AG08395 (cell line): Measurements from ENCODE around the gene NAP1L1.
A peak's percentile ranks its signal among the peaks of the same experiment; 100 is the strongest.

ENCODE experiments used
- DNase-seq: peaks from one replicate; pipeline ENCODE4 v3.0.0; 2012; ENCODE audit warnings: mixed read lengths, low spot score

The NAP1L1 gene

DNA sequence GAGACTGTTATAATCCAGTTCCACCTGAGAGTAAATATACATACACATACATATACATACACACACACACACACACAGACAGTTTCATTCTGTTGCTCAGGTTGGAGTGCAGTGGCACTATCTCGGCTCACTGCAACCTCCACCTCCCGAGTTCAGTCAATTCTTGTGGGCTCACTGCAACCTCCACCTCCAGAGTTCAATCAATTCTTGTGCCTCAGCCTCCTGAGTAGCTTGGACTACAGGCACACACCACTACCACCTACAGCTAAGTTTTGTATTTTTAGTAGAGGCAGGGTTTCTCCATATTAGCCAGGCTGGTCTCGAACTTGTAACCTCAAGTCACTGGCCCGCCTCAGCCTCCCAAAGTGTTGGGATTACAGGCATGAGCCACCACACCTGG lies 44.0 kb downstream of the NAP1L1 start:
- no peak for DNase-seq

DNA sequence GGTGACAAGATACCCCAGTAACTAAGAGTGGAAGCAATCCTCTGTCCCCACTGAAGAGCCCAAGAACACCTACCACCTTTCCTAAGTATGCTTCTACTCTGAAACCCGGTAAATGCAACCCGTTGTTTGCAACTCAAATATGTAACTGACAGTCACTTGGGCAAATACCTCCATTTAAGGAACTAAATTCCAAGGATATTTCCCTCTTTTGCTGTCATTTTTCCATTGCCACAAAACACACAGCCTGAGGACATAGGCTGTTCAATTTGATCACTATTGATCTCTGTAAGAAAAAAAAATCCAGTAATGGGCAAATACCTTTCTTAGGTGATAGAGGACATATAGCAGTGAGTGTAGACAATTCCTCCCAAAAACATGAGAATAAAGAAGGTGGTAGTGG lies 46.3 kb downstream of the NAP1L1 start:
- DNase-seq, result no peak

DNA sequence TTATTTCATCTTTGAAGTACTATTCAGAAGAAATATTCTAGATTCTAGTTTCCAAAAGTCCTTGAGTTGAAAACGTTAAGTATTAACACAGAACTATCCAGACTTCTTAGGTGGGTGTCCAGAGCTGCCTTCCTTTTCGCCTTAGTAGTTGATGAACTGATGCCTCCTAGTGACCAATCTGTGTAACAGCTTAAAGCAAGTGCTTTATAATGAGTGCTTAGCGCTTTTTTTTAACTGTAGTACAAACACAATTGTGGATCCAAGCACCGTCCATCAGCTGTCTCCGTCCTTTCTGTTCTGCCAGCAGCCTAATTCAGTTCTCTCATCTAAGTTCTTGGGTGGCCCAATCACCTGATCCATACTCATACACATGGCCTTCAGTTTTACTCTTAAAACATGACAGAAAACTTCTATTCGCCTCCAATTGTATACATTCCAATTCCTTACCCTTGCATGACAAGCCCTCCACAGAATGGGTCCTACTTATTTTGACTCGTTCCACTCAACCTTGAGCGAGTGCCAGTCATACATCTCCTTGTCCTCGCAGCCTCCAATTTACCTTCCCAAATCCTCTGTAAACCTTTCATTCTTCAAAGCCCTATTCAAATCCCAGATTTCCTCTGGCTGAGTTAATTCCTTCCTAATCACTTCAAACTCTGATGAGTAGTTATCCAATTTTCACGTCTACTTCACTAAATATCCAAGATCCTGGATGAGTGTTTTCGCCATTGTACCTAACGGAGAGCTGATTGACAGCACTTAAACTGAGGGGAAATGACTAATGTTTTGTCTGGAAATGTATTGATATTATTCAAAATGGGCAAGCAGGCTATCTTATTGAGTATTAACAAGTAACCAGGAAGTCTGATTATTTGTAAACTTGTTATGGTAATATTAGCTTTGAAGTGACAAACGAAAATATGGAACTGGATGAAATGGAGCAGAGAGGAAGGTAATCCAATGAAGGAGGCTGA lies 47.1 kb downstream of the NAP1L1 start:
- peak; percentile 65 for DNase-seq

DNA sequence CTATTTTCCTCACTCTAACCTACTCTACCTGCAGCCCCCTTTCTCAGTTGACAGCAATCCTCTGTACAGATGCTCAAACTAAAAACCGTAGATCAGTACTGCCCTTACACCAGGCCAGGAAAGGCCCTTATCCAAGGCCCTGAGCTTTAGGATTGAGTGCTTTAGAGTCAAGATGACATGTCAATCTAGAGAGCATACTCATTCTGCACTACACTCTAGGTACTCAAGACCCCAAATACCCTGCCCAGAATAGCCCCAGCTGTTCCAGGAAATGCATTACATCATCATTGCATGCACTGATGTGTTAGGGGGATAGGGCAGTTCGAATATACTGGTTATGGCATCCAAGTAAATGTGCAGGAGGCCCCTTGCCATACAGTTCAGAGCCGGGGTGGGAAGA lies 49.4 kb downstream of the NAP1L1 start:
- DNase-seq, result no peak

DNA sequence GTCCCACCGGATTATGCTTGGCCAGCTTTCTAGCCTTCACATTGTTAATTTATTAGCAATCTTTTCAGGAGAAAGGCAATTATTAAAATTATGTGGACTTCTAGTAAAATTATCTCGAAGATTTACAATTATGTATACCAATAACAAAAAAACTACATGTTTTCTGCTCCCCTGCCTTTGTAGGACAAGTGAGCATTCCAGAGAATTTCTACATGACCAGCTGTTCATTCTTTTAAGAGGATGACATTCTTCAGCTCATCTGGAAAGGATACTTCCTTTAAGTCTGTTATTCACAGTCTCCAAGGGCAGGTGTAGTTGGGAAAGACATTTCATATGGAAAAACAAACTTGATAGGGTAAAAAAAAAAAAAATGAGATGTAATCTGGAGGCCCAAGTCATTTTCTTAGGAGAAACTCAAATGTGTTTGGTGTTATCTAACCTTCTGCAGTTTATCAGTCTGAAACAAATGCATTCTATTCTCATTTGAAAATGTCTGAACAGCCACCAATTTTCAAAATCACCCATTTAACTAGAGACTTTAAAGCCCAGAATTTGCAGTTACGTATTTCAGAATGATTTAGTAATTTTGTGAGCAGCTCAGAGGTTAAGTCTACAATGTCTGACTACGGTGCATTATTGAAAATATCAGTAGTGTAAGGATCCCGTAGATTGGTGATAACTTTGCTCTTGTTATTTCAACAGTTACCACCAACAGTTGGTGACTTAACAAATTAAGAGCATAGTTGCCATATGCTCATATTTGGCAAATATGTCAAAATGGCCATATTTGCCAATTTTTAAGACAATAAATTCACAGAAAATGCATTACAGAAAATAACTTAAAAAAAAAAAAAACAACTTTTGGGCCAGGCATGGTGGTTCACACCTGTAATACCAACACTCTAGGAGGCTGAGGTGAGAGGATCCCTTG lies 51.1 kb downstream of the NAP1L1 start:
- peak; percentile 33 for DNase-seq

DNA sequence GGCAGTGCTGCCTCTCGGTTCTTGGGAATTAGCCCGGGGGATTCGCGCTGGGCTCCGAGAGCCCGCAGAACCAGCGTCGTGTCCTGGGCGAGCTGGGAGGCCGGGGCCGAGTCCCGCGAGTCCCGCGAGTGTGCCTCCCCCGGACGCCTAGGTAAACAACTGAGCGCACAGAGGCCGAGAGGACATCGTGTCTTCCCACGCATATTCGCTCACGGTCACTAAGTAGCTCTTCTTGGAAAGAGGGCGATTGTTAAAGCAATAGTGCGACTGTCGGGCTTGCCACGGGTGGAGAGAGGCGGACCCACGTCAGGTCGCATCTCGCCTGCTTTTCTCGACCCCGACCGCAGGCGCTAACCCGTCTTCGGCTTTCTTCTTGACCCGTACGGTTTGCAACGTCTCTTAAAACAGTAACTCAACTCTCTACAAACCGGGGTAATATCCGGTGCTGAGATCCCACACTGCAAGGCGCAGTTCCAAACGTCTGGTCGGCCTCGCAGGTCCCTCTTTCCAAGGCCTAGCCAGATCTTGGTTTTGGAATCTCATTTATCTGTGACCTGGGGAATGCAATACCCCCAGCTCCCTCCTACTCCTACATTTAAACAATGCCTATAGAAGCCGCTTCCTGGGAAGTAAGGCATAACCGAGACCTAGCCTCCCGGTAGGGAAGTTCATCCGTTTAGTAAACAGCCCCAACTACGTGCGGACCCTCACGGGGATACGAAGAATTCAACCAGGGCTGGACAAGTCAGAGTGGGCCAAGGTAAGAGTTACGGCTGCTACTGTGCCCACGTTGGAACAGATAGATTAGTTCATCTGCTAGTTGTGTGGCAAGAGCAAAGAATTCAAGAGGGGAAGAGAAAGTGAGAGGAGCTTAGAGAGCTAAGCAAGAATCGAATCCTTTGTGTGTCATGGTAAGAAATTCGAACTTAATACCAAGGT lies 52.2 kb downstream of the NAP1L1 start:
- peak; percentile 44 for DNase-seq

DNA sequence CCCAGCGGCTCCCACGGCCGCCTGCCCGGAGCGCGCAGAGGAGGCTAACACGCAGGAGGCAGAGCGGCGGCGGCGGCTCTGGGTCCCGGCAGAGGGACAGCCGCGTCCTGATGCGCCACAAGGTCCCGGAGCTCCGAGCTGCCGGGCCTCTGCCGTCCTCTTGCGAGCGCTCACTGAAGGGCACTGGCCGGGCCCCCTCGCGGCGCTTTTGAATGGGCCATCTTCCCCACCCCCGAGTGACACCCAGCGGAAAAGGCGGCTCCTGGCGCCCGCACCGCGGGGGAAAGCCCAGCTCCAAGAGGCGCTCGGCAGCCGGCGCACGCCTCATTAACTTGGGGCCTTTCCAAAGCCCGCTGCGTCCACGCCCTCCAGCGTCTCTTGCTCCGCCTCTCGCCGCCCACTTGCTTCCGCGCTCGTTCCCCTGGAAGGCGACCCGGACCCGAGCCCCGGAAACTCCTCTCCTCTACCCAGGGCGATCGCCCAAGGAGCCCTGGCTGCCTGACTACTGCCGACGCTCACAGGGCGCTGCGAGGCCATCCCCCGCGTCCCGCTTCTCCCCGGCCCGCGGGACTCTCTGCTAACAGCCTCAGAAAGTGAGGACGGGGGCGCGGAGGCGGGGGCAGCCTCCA lies 53.0 kb downstream of the NAP1L1 start, which contains the start of gene PHLDA1:
Gene PHLDA1 (minus strand): TSS at position 363 of the 629 bp plus-strand sequence.
- DNase-seq, result peak; percentile 94

DNA sequence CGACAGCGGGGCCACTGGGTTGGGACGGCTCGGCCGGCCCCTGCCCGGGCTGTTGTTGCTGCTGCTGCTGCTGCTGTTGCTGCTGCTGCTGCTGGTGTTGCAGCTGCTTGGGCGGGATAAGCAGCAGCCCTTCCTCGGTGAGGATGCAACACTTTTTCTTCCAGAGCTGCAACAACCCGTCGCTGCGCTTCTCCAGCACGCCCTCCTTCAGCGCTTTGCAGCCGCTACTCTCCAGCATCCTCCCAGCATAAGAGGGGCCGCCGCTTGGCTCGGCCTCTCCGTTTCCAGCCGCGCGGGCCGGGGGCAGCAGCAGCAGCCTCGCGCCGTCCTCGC lies 53.4 kb downstream of the NAP1L1 start:
- DNase-seq, result no peak

DNA sequence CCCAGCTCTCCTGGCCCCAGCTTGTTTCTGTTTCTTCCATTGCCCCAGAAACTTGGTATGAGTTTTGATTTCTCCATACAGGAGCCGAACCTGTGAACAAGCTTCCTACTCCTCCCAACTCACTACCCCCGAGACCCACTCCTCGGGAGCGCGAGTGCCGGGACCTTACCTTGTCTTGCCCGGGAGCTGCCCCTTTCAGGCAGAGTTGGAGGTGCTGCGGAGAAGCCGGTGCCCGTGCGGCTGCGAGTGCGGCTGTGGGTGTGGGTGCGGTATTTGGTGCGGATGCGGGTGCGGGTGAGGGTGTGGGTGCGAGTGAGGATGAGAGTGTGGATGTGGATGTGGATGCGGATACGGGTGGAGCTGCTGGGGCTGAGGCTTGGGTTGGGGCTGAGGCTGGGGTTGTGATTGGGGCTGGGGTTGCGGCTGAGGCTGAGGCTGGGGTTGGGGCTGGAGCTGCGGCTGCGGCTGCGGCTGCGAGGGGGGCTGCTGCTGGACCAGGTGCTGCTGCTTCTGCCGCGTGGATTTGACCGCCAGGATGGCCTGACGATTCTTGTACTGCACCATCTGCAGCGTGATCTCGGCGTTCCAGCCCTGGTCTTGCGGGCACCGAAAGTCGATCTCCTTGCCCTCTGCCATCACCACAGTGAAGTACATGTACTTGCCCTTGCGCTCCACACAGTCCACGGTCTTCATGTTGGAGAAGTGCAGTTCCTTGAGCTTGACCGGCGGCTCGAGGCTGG lies 54.0 kb downstream of the NAP1L1 start:
- no peak for DNase-seq

DNA sequence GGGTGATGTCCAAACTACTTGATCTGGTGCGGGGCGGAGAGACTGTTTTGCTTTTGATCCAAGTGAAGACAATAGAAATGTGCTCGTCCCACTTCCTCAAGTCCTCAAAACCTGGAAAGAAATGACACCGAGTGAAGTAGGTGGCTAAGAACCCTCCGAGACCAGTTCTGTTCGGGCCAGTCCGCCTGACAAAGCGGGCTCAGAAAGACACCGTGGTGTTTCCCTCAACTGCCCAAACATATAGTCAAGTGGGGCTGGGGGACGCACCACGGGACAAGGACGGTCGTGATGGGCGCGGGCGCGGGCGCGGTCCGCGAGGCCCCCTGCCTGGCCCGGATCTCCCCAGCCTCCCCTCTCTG lies 54.5 kb downstream of the NAP1L1 start:
- DNase-seq, result no peak

DNA sequence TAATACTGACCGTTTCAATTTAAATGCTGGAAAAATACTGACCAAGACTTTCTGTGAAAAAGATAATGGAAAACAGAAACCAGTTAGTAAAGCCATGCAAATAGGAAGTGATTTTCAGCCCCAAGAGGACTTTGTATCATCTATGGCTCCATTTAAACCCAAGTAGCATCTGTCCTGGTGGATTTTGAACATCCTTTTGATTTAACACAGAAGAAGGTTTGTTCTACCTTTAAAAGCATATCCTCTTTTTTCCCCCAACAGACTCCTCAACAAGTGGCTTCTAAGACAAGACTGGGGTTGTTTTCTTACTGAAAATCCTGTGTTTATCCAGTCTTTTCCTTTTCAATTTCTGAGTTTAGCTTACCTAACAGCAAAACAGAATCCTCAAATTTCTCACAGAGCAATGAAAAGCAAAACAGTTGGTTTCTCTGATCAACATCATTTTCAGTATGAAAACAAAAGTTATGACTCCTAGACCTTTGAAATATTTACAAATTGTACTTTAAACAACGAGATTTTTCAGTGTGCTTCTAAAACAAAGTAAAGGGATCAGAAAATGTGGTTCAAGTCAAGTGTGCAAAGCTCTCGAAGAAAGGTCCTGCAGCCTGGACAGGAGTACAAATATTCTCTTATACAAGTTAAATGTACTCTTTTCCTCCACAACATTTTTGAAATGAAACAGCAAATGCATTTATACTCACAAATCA lies 55.8 kb downstream of the NAP1L1 start:
- no peak for DNase-seq

DNA sequence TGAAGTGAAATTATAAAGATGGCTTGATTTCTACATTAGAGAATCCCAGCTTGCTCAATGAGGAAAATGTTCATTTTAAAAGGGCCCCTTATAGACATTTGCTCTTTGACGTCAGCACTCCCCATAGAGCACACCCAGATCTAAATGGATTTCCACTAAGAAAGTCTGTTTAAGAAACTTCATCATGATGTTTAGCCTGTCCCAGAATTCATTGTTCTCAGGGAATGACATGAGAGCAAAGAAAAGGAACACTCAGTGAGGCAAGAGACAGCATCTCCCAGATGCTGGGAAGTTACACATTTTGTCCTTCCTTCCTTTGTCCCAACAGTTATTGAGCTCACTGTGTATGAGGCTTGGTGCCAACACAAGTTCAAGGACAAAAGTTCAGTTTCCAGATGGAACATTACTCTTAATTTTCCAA lies 57.8 kb downstream of the NAP1L1 start:
- DNase-seq, result no peak

DNA sequence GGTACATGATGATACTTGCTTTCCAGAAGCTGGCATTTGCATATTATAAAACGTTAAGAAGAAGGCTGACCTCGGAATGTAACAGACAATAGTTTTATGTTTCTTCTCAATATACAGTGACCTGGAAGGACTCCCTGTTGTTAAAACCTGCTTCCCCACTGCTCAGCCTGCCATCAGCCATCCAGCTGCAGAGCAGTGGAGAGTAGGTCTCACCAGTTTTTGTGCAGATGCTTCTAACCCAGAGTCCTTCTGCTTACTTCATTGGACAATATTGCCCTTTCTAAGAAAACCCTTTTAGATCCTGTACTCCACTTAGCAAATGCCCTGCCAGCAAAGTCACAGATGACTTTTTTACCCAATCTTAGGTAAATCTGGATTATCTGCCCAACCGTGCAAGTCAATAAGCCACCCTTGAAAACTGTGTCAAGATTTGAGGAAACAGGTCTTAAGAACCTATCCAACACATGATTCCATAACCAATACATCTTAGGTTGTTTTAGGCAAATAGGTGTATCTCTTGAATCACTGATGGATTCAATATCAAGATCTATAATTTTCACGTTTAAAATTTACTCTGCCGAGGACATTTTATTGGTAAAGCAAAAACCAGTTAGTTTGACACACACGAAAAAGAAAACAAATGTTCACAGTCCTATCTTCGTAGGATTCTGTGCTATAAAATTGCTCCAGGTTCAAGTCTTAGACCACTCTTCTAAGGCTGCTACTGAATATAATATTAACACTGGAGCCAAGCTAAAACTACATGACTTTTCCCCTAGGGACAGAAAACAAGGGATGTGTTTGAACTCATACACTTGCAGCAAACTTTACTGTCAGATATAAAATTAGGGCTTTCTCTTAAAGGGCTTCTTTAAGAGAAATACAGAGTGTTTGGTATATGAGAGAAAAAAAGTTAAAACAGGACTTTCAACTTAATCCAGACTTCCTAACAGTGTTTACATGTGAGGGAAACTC lies 58.6 kb downstream of the NAP1L1 start:
- DNase-seq, result no peak

DNA sequence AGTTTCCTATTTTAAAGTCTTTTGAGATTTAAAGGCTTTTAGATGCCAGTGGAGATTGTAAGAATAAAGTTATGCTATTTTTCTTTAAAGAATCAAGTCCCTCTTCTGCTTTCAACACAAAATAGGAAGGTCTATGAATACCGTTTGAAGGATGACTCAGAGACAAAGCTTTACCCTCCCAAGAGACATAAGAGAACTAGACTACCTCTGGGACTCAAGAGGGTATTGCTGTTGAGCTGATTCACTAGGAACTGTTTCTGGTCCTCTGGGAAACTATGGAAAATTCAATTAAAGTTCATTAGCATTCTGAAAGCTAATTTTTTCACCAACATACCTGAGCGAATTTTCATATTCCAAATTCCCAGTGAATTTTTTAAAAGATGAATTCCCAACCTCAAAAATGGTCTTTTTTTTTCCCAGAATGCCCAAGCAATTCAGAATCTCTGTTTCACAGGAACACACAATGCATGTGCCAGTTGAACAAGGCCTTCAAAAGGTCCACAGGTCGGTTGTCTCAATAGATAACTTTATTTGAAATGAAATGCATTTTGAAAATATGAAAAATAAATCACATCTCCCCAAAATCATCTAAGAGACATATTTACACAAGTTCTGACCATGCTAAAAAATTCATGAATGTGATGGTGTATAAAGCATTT lies 59.4 kb downstream of the NAP1L1 start:
- peak; percentile 67 for DNase-seq

DNA sequence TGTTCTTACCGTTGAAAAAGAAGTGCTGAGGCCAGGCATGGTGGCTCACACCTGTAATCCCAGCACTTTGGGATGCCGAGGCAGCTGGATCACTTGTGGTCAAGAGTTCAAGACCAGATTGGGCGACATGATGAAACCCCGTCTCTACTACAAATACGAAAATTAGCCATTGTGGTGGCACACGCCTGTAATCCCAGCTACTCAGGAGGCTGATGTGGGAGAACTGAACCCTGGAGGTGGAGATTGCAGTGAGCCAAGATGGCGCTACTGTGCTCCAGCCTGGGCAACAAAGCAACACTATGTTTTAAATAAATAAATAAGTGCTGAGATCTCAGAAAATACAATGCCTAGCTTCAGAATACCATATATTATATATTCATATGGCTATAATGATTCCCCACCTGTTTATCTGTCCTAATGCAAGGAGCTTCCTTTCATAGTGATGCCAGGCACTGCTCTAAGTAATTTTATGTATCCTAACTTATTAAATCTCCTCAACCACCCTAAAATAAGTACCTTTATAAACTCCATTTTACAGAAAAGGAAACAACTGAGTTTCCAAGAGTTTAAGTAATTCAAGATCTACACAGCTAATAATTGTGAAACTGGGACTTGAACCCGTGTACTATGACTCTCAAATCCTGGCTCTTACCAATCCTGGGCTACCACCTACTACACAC lies 60.2 kb downstream of the NAP1L1 start:
- no peak for DNase-seq

DNA sequence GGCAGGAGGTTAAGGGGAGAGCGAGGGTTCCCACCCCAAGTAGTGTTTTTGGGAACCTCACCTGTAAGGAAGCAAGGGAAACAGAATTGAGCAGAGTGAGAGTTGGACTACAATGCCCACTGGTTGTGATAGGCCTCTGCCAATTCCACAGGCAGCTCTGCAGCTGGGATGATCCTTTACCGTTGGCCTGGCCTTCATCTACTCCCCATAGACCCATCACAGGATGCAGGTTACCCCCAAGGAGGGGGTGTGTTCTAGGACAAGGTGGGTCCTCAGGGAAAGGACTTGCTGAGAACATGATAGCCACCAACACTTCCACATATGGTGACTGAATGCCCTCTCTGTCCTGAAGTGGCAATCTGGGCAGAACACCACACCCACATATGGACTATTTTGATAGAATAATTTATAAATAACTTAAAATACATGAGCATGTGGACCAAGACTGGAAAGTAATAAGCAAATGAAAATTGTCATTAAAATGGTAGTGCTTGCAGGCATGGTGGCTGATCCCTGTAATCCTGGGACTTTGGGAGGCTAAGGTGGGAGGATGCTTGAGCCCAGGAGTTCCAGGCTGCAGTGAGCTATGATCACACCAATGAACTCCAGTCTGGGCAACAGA lies 61.3 kb downstream of the NAP1L1 start:
- no peak for DNase-seq

DNA sequence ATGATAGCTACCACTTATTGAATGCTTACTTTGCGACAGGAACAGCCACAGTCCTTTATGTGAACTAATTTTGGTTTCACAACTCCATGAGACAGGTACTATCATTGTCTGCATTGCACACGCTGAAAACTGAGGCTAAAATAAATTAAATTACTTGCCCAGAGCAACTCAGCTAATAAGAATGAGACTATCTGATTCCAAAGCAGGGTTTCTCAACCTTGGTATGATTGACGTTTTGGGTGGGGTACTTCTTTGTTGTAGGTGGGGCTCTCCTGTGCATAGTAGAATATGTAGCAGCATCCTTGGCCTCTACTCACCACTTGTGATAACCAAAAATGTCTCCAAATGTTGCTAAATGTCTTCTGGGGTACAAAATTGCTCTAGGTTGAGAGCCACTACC lies 62.0 kb downstream of the NAP1L1 start:
- DNase-seq, result no peak
